ENCODE results near the gene PGK2. TPM values are rescaled to one million over a fixed set of nuclear protein-coding genes. Genes with fewer than 3 reads are reported as not detected.

Gene PGK2
- total and polyA plus RNA-seq, 2 of the 8 experiments (the other 6 are each of a cell fraction or from before 2014, with no cell fraction given) = not detected

DNA sequence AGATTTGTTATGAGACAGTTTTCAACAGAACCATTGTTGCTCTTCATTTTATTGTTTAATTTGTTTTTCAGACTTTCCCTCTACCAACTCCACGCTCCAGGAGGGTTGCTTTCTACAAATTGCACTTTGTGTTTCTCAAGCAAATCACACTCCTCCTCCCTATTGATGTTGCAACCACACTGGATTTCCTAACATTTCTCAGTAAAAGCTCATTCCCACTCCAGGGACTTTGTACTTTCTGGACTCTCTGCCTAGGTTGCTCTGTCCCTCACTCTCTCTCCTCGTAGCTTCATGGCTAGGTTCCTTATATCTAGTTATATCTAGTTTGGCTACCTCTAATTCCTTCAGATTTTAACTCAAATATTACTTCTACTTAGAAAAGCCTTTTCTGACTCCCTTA, 20.3 kb downstream of the PGK2 start:
- Histone ChIP-seq H3K79me2 (ENCODE audit: control insufficient read depth in 1 of 2, insufficient read depth in 2 of 2, low read length in 2 of 2) (no peaks in the 10 kb centered on the region), H2BK5ac (ENCODE audit: low read depth, low read length) (no peak overlapping the region), H3K4me3 (ENCODE audit: extremely low read depth in 1 of 4, insufficient read depth in 2 of 4, low read depth in 3 of 4, low read length in 4 of 4) (no peak overlapping the region), H3K4me1 (replicated peaks in 1 of 4; ENCODE audit: control insufficient read depth in 3 of 4, insufficient read depth in 4 of 4, low read length in 3 of 4) (no peaks in the 10 kb centered on the region), H3K18ac (ENCODE audit: extremely low read depth, low read length) (no peak overlapping the region), H3K23ac (ENCODE audit: insufficient read length) (no peak overlapping the region), H2BK120ac (replicated peaks; ENCODE audit: low read depth, low read length) (no peak overlapping the region), H3K27me3 (replicated peaks in 1 of 4; ENCODE audit: control insufficient read depth in 3 of 4, extremely low read depth in 1 of 4, insufficient read depth in 3 of 4, low read length in 3 of 4) (no peaks in the 10 kb centered on the region), H3K79me1 (ENCODE audit: low read depth, low read length) (no peaks in the 10 kb centered on the region), H2BK15ac (ENCODE audit: low read length) (no peak overlapping the region), H2AFZ (ENCODE audit: low read length) (no peak overlapping the region), H3K4ac (replicated peaks; ENCODE audit: insufficient read length, low read depth, low read length) (no peak overlapping the region), H3K36me3 (ENCODE audit: control insufficient read depth in 2 of 4, insufficient read depth in 4 of 4, low read length in 3 of 4) (no peaks in the 10 kb centered on the region), H3K9ac (replicated peaks in 1 of 4; ENCODE audit: extremely low read depth in 1 of 4, low read depth in 3 of 4, low read length in 3 of 4) (no peak overlapping the region), H4K8ac (ENCODE audit: extremely low read depth, insufficient read depth, low read length) (no peak overlapping the region), H4K20me1 (replicated peaks in 1 of 2; ENCODE audit: control insufficient read depth in 1 of 2, insufficient read depth in 2 of 2, low read length in 2 of 2) (no peaks in the 10 kb centered on the region), H3K27ac (ENCODE audit: low read depth, low read length) (no peak overlapping the region), H3K23me2 (ENCODE audit: low read depth, low read length) (no peaks in the 10 kb centered on the region), H3K14ac (ENCODE audit: insufficient read length) (no peak overlapping the region), H4K5ac (ENCODE audit: insufficient read length, low read depth, low read length) (no peak overlapping the region), H3K56ac (replicated peaks; ENCODE audit: insufficient read length, low read depth, low read length) (no peak overlapping the region), H2BK12ac (ENCODE audit: low read depth, low read length) (no peak overlapping the region), H4K91ac (replicated peaks; ENCODE audit: insufficient read length, low read length) (no peak overlapping the region), H3K9me3 (ENCODE audit: insufficient read depth in 2 of 2, low read depth in 1 of 2, low read length in 1 of 2) (no peaks in the 10 kb centered on the region), H2BK20ac (ENCODE audit: low read length) (no peak overlapping the region), H3K4me2 (ENCODE audit: insufficient read depth in 1 of 2, low read depth in 2 of 2, low read length in 2 of 2) (no peak overlapping the region), H2AK5ac (ENCODE audit: low read depth, low read length) (no peak overlapping the region)
- DNase-seq (ENCODE audit: low read depth in 1 of 2, low spot score in 2 of 2) = no peak
- ChIA-PET POLR2A (ENCODE audit: partially characterized antibody) (no interaction called here), CTCF (ENCODE audit: partially characterized antibody) (no interaction called here)
- no peak for FAIRE-seq
- 88% methylated on average over 2 of the region's 2 CpGs; no CpG with 5 or more reads in 1 of the 2 experiments for WGBS, 2 experiments (ENCODE audit: extremely low coverage in 1 of 2, insufficient coverage in 1 of 2, insufficient read length in 1 of 2, insufficient replicate concordance in 2 of 2, low coverage in 1 of 2, low lambda C conversion rate in 2 of 2, missing lambda C conversion rate in 1 of 2)
- TF ChIP-seq JUN (IDR thresholded peaks at IDR 0.05; ENCODE audit: low read depth, low read length) (no peak), PHF8 (conservative IDR thresholded peaks at IDR 0.05; ENCODE audit: low read depth, low read length) (no peak), CHD1 (IDR thresholded peaks at IDR 0.05; ENCODE audit: low read depth, low read length) (no peak), HDAC2 (IDR thresholded peaks at IDR 0.05; ENCODE audit: borderline replicate concordance in 1 of 2, low read depth in 2 of 2, low read length in 2 of 2) (no peak), KDM4A (IDR thresholded peaks at IDR 0.05; ENCODE audit: low read depth, low read length, severe bottlenecking) (no peak), CTBP2 (IDR thresholded peaks at IDR 0.05; ENCODE audit: borderline replicate concordance, insufficient read depth, insufficient read length, low read length) (no peak), POLR2A (IDR thresholded peaks at IDR 0.05; ENCODE audit: control extremely low read depth in 1 of 2, low read depth in 2 of 2, low read length in 2 of 2) (no peak), EZH2 (IDR thresholded peaks at IDR 0.05; ENCODE audit: low read depth, low read length, severe bottlenecking) (no peak), ZNF274 (IDR thresholded peaks at IDR 0.05; ENCODE audit: borderline replicate concordance, extremely low read depth, low read length) (no peak), GTF2F1 (IDR thresholded peaks at IDR 0.05; ENCODE audit: borderline replicate concordance, low read depth, low read length) (no peak), HDAC6 (IDR thresholded peaks at IDR 0.05; ENCODE audit: low read depth, low read length) (no peak), MAFK (IDR thresholded peaks at IDR 0.05; ENCODE audit: low read depth, low read length) (no peak), RNF2 (IDR thresholded peaks at IDR 0.05; ENCODE audit: borderline replicate concordance, low read depth, low read length, missing control alignments, poor library complexity, severe bottlenecking) (no peak), NANOG (IDR thresholded peaks at IDR 0.05; ENCODE audit: insufficient read depth, low read depth, low read length, poor library complexity, severe bottlenecking) (no peak)

All from H1 (cell line).